Left forelimb (tissue), 1 donor: Measurements from ENCODE around the gene IDH3G.

Experiments used
- DNase-seq: peaks from one replicate; pipeline ENCODE4 v3.0.0-alpha.2; 2018; ENCODE audit warnings: low spot score

The IDH3G gene

GRCh38 chrX:153816831-153817690, 22.9 kb upstream of the IDH3G start:
- DNase-seq: no peak

- no peak for DNase-seq
Measured at GRCh38 chrX:153814591-153815315, 20.6 kb upstream of the IDH3G start.

GRCh38 chrX:153813161-153813560, 19.0 kb upstream of the IDH3G start:
- DNase-seq: no peak

GRCh38 chrX:153812220-153812619, 18.0 kb upstream of the IDH3G start:
- DNase-seq: no peak

GRCh38 chrX:153807976-153808375, 13.8 kb upstream of the IDH3G start:
- DNase-seq: no peak

- DNase-seq: no peak
Measured at GRCh38 chrX:153806999-153807575, 12.9 kb upstream of the IDH3G start.

GRCh38 chrX:153805436-153805835, 11.3 kb upstream of the IDH3G start:
- no peak for DNase-seq

GRCh38 chrX:153804621-153805020, 10.4 kb upstream of the IDH3G start:
- no peak for DNase-seq

GRCh38 chrX:153804100-153804595, 10.0 kb upstream of the IDH3G start:
- DNase-seq: no peak

GRCh38 chrX:153803211-153804099, 9.3 kb upstream of the IDH3G start:
- no peak for DNase-seq

- no peak for DNase-seq
Measured at GRCh38 chrX:153802513-153803045, 8.4 kb upstream of the IDH3G start.

GRCh38 chrX:153801669-153802068, 7.5 kb upstream of the IDH3G start:
- DNase-seq: no peak

- DNase-seq: no peak
Measured at GRCh38 chrX:153800746-153801145, 6.6 kb upstream of the IDH3G start.

- DNase-seq: no peak
Measured at GRCh38 chrX:153800177-153800722, 6.1 kb upstream of the IDH3G start.

GRCh38 chrX:153799326-153799725, 5.2 kb upstream of the IDH3G start:
- no peak for DNase-seq

GRCh38 chrX:153797415-153798015, 3.3 kb upstream of the IDH3G start:
- no peak for DNase-seq

GRCh38 chrX:153794897-153795816, 982 bp upstream of the IDH3G start:
- DNase-seq: no peak

GRCh38 chrX:153793291-153793690, 884 bp downstream of the IDH3G start:
- no peak for DNase-seq

GRCh38 chrX:153792368-153792767, 1.8 kb downstream of the IDH3G start:
- DNase-seq: no peak
